ENCODE data around the gene QDPR.
"Not testable (repeated sequence)": the region's sequence is repeated elsewhere in the genome, so short reads cannot be mapped to it uniquely, and the experiment has no call there.

Gene QDPR

DNA sequence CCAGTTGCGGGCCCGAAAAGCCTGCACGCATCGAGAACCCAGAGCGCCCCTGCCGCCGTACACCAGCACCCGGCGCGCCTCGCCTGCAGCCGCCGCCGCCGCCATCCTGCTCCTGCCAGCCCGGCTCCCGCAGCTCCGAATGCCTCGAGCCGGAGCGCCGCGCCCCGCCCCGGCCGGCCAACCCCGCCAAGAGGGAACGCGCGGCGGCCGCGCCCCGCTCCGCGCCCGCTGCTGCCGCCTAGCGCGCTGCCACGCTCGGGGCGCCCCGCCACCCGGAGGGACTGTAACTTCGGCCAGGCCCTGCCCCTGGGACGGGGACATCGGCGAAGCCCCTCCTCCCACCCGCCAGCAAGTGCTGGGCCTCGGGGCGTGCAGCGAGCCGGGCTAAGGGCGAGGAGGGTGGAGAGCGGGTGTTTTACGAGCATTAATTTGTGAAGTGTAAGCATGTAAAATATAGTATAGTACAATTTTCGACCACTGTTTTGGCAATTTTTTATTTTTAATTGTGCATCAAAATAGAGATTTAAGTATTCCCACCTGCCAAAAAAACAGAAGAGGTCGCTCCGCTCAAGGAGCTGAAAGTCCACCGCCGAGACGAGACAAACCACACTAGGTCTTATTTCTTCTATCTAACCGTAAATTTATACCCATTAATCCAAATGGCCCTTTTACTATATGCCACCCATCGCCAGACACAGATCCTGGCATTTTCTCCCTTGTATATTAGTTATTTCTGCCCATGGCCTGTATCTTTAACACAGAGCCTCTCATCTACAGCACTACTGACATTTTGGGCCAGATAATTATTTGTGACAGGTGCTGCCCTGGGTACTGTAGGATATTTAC lies at the start of gene QDPR:
Gene QDPR, minus strand, starts transcription at position 141 of the 846 bp plus-strand sequence. Its CDS starts 36 bp downstream, at position 105.
- peak; percentile 51 for FAIRE-seq
- DNase-seq (ENCODE audit: insufficient read length, low spot score): peak; percentile 83

GRCh38 chr4:17561195-17561909 lies 49.5 kb upstream of the QDPR start:
- DNase-seq (ENCODE audit: insufficient read length, low spot score) (no peak), FAIRE-seq (no peak)

DNA sequence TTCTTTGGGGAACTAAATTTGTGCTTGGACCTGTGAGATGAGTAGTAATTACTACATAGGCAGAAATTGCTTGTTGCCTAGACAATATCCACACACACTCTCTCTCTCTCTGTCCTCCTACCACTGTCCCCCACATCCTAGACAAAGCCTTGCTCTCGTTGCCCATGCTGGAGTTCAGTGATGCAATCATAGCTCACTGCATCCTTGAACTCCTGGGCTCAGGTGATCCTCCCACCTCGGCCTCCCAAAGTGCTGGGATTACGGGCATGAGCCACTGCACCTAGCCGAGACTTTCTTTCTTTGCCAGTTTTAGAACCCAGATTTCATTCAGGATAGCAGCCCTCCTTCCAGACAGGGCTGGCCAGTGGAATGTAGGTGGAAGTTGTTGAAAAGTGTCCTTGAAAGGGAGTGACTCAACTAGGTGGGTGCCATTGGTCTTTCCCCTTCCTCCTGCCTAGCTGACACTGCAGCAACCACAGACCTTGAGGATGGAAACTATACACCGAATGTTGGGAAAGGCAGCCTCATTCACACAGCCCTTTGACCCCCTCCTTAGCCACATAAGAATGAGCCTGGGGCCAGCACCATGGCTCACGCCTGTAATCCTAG lies 48.3 kb upstream of the QDPR start:
- no peak for DNase-seq (ENCODE audit: insufficient read length, low spot score)
- FAIRE-seq: no peak

DNA sequence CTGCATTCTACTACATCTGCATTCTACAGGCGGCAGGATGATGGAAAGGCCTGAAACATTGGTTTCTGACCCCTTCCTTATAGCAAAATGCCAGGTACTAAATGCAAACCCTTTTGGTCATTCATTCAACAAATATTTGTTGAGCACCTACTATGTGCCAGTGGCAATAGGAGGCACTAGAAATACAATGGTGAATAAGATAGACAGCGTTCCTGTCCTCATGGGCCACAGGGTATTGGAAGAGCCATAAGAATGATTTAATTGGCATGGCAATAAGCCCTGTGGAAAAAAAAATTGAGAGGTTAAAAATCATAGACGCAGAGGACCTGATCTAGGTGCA lies 47.8 kb upstream of the QDPR start:
- no peak for FAIRE-seq
- DNase-seq (ENCODE audit: insufficient read length, low spot score): no peak

DNA sequence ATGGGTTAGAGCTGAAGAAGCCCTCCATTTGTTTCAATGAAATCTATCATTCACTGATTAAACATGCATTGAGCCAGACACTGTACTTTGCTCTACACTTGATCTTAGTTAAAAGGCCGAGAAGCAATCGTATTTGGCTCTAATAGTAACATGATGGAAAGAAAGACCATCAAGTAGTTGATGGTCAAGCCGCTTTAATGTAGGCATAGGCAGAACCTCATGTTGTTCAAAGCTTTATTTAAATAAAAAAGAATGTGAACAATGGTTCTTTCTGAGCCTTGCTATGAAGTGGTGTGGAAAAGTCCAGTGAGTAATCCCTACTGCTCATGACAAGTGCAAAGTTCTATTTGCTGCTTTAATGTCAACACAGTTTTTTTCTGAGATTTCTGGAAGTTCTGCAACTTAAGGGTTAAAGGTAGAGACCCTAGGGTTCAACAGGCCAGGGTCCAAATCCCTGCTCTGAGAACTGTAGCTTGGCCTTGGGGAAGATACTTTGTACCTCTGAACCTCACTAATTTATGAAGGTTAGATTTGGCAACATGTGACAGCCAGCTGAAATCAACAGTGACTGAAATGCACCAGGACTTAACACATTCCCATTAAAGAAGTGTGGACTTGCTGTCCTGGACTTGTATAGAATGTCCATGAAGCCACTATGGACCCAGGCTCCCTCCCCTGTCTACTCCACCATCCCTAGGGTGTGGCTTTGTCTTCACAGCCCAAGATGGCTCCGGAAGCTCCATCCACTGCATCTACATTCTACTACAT lies 47.2 kb upstream of the QDPR start:
- FAIRE-seq (no peak), DNase-seq (ENCODE audit: insufficient read length, low spot score) (no peak)

GRCh38 chr4:17557880-17558279 lies 46.0 kb upstream of the QDPR start:
- no peak for DNase-seq (ENCODE audit: insufficient read length, low spot score)
- no peak for FAIRE-seq

DNA sequence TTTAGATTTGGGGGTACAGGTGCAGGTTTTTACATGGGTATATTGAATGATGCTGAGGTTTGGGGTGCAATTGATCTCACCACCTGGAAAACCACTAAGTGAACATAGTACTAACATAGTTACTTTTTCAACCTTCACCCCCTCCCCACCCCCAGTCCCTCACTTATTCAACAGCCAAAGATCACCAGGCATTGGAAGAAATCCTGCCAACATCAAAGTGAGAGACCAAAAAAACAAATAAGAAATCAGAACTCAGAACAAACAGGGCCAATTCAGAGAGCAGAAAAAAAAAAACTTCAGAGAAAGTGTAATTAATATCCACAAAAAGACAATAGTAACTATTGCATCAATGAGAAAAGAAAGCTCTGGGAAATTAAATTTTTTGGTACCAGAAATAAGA lies 44.6 kb upstream of the QDPR start:
- FAIRE-seq: no peak
- DNase-seq (ENCODE audit: insufficient read length, low spot score): no peak

DNA sequence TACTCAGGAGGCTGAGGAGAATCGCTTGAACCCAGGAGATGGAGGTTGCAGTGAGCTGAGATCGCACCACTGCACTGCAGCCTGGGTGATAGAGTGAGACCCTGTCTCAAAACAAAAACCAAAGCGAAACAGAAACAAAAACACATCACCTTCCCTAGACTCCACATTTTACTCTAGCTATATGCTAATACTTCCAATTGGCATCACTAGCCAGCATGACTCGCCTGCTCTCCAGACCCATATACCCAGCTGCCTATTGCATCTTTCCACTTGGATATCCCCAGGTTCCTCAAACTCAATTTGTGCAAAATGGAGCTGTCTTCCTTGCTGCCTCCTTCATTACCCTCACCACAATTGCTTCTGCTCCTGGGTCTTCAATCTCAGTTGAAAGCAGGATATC lies 42.7 kb upstream of the QDPR start:
- FAIRE-seq (no peak), DNase-seq (ENCODE audit: insufficient read length, low spot score) (no peak)

DNA sequence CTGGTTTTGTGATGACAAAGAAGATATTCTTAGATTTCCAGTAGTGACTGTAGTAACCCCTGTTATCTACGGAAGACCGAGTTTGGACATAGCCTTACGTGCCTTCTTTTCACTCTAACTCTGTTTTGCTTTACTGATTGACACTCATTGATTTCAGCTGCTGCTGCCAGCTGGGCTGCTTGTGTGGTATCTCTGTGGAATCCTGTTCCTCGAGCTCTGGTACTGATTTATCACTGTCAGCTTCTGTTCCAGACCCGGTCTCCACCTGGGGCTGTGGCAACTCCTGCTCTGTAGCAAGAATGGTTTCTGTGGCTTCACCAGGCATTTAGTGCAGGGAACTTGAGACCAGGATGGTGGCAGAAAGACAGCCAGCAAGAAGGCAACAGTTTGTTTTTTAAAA lies 40.5 kb upstream of the QDPR start:
- FAIRE-seq: no peak
- no peak for DNase-seq (ENCODE audit: insufficient read length, low spot score)

DNA sequence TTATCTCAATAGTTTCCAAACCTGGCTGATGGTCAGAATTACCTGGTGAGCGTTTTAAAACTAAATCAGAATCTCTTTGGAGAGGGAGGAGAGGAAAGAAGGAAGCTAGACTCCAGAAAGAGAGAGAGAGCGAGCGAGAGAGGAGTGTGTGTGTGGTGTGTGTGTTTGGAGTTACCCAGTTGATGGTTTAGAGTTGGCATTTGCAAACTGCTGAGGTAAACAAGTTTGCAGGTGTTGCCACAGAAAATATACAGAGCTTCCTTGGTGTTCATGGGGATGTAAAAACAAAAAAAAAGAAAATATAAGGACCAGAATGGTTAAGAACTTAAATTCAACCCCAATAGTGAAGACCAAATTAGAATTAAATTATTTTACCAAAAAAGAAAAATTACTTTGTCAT lies 38.7 kb upstream of the QDPR start:
- no peak for DNase-seq (ENCODE audit: insufficient read length, low spot score)
- no peak for FAIRE-seq

- FAIRE-seq (no peak), DNase-seq (ENCODE audit: insufficient read length, low spot score) (no peak)
Measured at GRCh38 chr4:17546678-17547077, 34.8 kb upstream of the QDPR start.

GRCh38 chr4:17546222-17546621 lies 34.3 kb upstream of the QDPR start:
- FAIRE-seq (no peak), DNase-seq (ENCODE audit: insufficient read length, low spot score) (no peak)

DNA sequence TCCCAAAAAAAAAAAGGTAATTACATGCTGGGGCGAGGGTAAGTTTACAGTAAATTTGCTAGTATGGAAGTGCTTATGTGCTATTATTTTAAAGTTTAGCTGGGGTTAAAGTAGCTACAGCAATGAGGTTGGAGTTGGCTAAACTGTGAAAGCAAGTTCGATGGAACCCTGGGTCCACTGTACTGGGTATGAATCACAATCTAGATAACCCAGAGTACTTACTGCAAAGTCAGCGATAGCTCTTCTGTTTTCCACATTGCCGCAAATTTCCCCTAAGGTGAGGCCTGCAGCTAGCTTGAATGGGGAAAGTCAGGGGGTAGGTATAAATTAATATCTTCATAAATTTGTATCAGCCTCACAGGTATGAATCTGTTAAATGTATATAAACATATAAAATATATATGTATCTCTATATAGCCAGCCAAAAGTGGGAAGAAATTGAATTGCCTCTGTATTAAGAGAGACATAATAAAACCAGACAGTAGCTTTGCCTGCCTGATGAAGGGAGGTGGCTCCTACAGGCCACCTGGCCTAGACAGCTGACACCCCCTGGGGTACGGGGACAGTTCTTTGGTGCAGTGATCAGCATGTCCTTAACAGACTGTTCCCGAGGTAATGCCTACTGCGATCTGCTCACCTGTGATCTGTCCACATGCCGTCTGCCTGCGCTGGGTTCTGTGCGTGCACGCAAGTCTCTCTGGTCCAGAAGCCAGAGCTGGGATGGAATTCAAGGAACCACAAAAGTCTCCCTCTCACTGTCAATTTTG lies 33.7 kb upstream of the QDPR start:
- FAIRE-seq: no peak
- DNase-seq (ENCODE audit: insufficient read length, low spot score): no peak

DNA sequence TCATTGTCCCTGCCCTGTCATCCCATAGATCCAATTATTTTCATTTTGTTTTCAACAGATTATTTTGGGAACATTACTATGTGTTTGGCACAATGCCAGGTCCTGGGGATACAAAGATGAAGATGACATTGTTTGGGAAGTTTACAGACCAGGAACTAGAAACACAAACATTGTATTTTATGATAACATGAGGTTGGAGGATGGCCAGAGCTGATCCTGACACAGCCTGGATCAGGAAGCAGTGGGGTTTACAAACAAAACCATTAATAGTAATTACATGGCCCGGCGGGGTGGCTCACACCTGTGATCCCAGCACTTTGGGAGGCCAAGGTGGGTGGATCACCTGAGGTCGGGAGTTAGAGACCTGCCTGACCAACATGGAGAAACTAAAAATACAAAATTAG lies 32.9 kb upstream of the QDPR start:
- FAIRE-seq (no peak), DNase-seq (ENCODE audit: insufficient read length, low spot score) (no peak)

- FAIRE-seq (no peak), DNase-seq (ENCODE audit: insufficient read length, low spot score) (no peak)
Measured at GRCh38 chr4:17544205-17544604, 32.3 kb upstream of the QDPR start.

- DNase-seq (ENCODE audit: insufficient read length, low spot score); FAIRE-seq: not testable (repeated sequence)
Measured at GRCh38 chr4:17537060-17537459, 25.2 kb upstream of the QDPR start.

DNA sequence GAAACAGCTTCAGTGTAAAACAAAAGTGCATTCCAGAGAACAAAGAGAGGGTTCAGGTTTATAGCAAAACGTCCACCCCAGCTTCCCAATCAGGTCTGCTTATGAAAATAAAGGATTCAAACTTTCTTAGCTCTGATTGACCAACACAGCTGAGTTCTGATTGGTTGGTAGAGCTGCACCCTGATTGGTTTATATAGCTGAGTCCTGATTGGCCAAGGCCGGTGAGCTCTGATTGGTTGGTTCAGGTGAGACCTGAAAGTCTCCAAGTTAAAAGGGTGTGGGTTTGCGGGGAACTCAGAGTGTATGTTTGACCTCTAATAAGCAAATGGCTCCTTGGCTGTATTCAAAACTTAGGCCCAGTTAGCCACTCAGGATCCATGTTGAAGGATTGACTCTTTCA lies 24.0 kb upstream of the QDPR start:
- FAIRE-seq: no peak

DNA sequence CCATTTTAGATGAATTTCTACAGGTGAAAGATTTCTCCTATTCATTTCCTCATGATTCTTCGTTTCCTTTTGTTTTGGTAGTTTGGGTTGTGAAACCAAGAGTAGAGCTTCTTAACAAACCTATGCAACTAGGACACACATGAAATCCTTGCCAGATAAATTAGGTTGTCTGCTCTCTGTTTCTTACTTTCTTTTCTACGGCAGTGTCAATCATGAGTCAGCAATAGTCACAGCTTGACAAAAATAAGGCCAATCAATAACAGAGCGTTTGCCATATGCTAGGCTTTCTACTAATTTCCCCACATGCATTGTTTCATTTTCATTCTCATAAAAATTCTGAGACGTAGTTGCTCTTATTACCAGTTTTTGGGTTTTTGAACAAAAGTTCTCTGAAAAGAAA lies 23.4 kb upstream of the QDPR start:
- FAIRE-seq: no peak

More for the DNA sequence above, 24.0 kb upstream of the QDPR start:
- no peak for DNase-seq (ENCODE audit: insufficient read length, low spot score)

GRCh38 chr4:17534705-17535104 lies 22.8 kb upstream of the QDPR start:
- no peak for FAIRE-seq
- no peak for DNase-seq (ENCODE audit: insufficient read length, low spot score)

More for the DNA sequence above, 23.4 kb upstream of the QDPR start:
- DNase-seq (ENCODE audit: insufficient read length, low spot score): no peak

DNA sequence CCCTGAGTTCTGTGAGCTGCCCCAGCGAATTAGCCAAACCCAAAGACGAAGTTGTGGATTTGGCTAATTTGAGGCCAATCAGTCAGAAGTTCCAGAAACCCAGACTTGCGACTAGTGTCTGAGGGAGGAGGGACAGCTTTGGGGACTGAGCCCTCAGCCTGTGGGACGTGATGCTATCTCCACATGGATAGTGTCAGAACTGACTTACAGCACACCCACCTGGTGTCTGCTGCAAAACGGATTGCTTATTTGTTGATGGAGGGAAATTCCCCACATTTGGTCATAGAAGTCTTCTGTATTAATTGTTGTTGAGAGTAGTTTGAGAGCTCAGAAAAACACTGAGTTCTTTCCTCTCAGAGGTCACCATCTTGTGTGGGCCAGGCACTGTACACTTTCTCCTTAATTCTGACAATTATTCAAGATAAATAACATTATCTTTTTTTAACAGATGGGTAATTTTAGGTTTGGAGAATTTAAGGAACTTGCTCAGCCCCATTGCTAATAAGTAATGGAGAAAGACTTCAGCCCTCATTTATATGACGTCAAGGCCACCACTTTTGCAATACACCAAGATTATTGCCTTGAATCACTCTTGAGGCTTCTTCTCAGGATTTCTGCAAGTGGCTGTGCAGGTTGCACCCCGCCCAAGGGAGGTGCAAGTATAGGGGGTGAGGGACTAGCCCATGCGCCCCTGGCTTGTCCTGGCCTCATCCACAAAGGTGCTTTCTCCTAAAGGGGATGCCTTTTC lies 19.8 kb upstream of the QDPR start:
- no peak for DNase-seq (ENCODE audit: insufficient read length, low spot score)
- FAIRE-seq: no peak

Measured in GM19239 (cell line).